Coronary artery (tissue), 2 donors: ENCODE results near the gene ZNF385C.
"Not testable (repeated sequence)": the region's sequence is repeated elsewhere in the genome, so short reads cannot be mapped to it uniquely, and the experiment has no call there.

ENCODE experiments used
- DNase-seq: peaks from one replicate; pipeline ENCODE4 v3.0.0-alpha.2; 2017; ENCODE audit warnings: low spot score
- H3K27ac ChIP-seq, 2 donors: fragments of 200-600 bp; sonication (generic); one replicate each; pipeline ENCODE4 v1.5.1; 2016 to 2019
- H3K4me3 ChIP-seq: fragments of 200-600 bp; sonication (generic); 2 replicates; pipeline ENCODE4 v1.5.1; 2016; ENCODE audit warnings: mild to moderate bottlenecking, moderate library complexity
- CTCF ChIP-seq: fragments of 200-600 bp; sonication (generic); IDR thresholded peaks from one replicate; pipeline ENCODE4 v1.5.1; 2019; ENCODE audit warnings: antibody characterized with exemption

The ZNF385C gene

GRCh38 chr17:42026857-42027589, 71.2 kb downstream of the ZNF385C start:
- Histone ChIP-seq H3K27ac (no peak overlapping the region), H3K4me3 (no peak overlapping the region)
- TF ChIP-seq CTCF = no peak
- no peak for DNase-seq

- no peak overlapping the region for H3K4me3 ChIP-seq
- no peak overlapping the region for H3K27ac ChIP-seq
- TF ChIP-seq CTCF = no peak
- DNase-seq = no peak
Measured at GRCh38 chr17:42025936-42026335, 72.3 kb downstream of the ZNF385C start.

GRCh38 chr17:42025191-42025579, 73.1 kb downstream of the ZNF385C start:
- no peak for TF ChIP-seq CTCF
- DNase-seq = no peak
- Histone ChIP-seq H3K27ac (peak overlapping the region in 1 of 2 donors; percentile 36), H3K4me3 (no peak overlapping the region)

GRCh38 chr17:42023524-42024349, 74.5 kb downstream of the ZNF385C start:
- Histone ChIP-seq H3K4me3 (no peak overlapping the region), H3K27ac (peak overlapping the region in 1 of 2 donors; percentile 67)
- no peak for TF ChIP-seq CTCF
- DNase-seq = no peak

- H3K4me3 ChIP-seq = peak overlapping the region; percentile 86
- H3K27ac ChIP-seq, DNase-seq: not testable (repeated sequence)
Measured at GRCh38 chr17:42020845-42021244, 77.4 kb downstream of the ZNF385C start.

- H3K4me3 ChIP-seq = peak within 1 kb of the TSS; percentile 86
- peak; percentile 96 for DNase-seq
- peak; percentile 91 for TF ChIP-seq CTCF
- H3K27ac ChIP-seq = peak within 1 kb of the TSS; percentile 83 to 87
Measured at GRCh38 chr17:42019509-42020404, 78.5 kb downstream of the ZNF385C start, which contains the start of gene NKIRAS2. Gene NKIRAS2, plus strand, starts transcription at chr17:42020090. Its CDS starts 1,488 bp downstream, at chr17:42021578.

GRCh38 chr17:42018988-42019387, 79.3 kb downstream of the ZNF385C start:
- no peak for TF ChIP-seq CTCF
- H3K27ac ChIP-seq = no peak overlapping the region
- no peak for DNase-seq
- no peak overlapping the region for H3K4me3 ChIP-seq
